ENCODE data around the gene TMEM217.

GRCh38 chr6:37304766-37305165 lies 46.8 kb upstream of the TMEM217 start:
- TF ChIP-seq, protein P1, sequence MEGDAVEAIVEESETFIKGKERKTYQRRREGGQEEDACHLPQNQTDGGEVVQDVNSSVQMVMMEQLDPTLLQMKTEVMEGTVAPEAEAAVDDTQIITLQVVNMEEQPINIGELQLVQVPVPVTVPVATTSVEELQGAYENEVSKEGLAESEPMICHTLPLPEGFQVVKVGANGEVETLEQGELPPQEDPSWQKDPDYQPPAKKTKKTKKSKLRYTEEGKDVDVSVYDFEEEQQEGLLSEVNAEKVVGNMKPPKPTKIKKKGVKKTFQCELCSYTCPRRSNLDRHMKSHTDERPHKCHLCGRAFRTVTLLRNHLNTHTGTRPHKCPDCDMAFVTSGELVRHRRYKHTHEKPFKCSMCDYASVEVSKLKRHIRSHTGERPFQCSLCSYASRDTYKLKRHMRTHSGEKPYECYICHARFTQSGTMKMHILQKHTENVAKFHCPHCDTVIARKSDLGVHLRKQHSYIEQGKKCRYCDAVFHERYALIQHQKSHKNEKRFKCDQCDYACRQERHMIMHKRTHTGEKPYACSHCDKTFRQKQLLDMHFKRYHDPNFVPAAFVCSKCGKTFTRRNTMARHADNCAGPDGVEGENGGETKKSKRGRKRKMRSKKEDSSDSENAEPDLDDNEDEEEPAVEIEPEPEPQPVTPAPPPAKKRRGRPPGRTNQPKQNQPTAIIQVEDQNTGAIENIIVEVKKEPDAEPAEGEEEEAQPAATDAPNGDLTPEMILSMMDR (conservative IDR thresholded peaks at IDR 0.05 in 1 of 2, IDR thresholded peaks at IDR 0.05 in 1 of 2; ENCODE audit: extremely low read depth in 1 of 2, insufficient read depth in 1 of 2, low read depth in 1 of 2, low read length in 2 of 2), result no peak
- no peak for TF ChIP-seq EZH2 (IDR thresholded peaks at IDR 0.05; ENCODE audit: borderline replicate concordance, low read length)

All from mammary epithelial cell (primary cell).